ENCODE measurements around the gene SRGAP2C.
"Not testable (repeated sequence)": the region's sequence is repeated elsewhere in the genome, so short reads cannot be mapped to it uniquely, and the experiment has no call there.

SRGAP2C gene

GRCh38 chr1:121184290-121185127, at the start of gene SRGAP2C, which contains the start of gene FAM72B:
Gene SRGAP2C (plus strand): TSS chr1:121184975. CDS start chr1:121187447, 2,472 bp downstream.
Gene FAM72B (minus strand): TSS chr1:121184340. CDS start chr1:121183489, 851 bp downstream.
- peak; percentile 86 for DNase-seq (ENCODE audit: low read depth)

GRCh38 chr1:121140393-121140792, 44.4 kb upstream of the SRGAP2C start:
- not testable (repeated sequence) for DNase-seq (ENCODE audit: low read depth)

- DNase-seq (ENCODE audit: low read depth) = not testable (repeated sequence)
Observed at GRCh38 chr1:121148489-121149190, 36.1 kb upstream of the SRGAP2C start.

DNA sequence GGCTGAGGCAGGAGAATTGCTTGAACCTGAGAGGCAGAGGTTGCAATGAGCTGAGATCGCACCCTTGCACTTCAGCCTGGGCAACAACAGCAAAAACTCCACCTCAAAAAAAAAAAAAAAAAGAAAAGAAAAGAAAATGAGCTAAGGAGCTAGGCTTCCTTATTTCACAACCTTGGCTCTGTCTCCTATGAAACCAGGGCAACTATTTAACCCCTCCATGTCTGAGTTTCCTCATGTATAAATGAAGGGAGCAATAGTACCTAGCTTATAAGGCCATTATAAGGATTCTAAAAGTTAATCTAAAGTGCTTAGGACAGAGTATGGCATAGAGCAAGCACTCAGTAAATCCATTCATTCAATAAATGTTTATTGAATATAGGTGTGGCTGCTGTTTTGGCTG, 33.5 kb upstream of the SRGAP2C start:
- DNase-seq (ENCODE audit: low read depth) = not testable (repeated sequence)

DNA sequence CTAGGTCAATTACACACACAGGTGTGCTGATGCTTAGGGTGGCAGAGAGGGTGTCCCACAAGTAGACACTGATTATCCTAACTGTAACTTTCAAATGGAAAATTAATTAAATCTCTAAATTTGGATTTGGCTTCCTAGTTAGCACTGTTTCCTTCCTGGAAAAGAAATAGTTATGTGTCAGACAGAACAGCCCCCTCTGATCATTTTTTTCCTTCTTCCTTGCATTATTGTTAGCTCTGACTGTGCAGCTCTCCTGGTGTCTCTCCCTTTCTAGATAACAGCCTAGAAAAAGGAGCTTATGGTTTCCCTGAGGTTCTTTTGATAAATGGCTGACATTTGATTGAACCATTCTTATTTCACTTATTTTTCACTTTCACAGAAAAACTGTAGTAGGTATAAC, 32.0 kb upstream of the SRGAP2C start:
- not testable (repeated sequence) for DNase-seq (ENCODE audit: low read depth)

GRCh38 chr1:121154811-121155210, 30.0 kb upstream of the SRGAP2C start:
- DNase-seq (ENCODE audit: low read depth) = not testable (repeated sequence)

GRCh38 chr1:121155671-121156358, 29.0 kb upstream of the SRGAP2C start:
- not testable (repeated sequence) for DNase-seq (ENCODE audit: low read depth)

DNA sequence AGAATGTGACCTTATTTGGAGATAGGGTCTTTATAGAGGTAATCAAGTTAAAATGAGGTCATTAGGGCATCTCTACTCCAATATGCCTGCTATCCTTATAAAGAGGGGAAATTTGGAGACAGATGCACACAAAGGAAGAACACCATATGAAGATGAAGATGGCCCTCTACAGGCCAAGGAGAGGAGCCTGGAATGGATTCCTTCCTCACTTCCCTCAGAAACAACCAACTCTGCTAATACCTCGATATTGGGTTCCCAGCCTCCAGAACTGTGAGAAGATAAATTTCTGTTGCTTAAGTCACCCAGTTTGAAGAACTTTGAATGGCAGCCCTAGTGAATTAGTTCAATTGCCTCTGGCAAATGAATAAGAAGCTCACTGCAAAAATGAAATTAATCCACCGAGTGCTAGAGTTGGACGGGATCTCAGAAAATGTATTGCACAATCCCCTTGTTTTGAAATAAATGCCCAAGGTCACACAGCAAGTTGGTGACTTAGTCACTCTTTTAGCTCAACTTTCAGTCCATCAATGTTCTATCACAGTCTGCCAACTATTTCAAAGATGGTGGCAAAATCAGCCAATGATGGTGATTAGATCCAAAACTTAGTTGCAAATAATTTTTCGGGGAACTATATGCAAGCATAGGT, 27.7 kb upstream of the SRGAP2C start:
- not testable (repeated sequence) for DNase-seq (ENCODE audit: low read depth)

- DNase-seq (ENCODE audit: low read depth) = not testable (repeated sequence)
Observed at GRCh38 chr1:121157609-121158008, 27.2 kb upstream of the SRGAP2C start.

GRCh38 chr1:121160118-121160517, 24.7 kb upstream of the SRGAP2C start:
- DNase-seq (ENCODE audit: low read depth) = not testable (repeated sequence)

DNA sequence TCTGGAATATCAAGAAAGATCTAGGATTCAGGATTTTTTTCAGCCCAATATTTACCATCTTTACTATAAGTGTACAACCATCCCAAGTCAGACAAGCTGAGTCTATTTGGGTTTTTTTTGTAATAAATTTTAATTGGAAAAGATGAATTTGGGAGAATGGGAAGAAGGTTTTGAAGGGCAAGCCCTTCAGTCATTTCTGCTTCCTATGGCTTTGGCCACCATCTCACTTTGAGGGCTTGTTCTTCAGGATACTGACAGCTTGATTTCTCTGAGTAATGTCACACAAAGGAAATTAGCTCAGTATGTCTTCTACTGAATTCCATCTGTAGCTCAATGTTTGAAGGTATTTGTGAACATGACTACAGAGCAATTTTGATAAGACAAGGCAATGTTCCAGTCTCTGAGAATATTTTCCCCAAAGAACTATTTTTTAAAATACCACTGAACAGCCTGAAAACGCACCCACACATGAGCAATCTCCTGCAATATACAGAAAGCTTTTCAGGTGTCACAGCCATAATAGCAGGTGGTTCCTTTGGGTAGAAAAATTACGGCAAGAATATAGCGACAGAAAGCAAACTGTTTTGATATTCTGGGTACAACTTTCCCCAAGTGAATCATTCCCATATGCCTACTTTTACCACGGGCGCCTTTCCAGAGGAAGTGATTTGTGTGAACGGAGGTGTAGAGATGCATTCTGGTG, 23.4 kb upstream of the SRGAP2C start:
- DNase-seq (ENCODE audit: low read depth) = not testable (repeated sequence)

- DNase-seq (ENCODE audit: low read depth) = not testable (repeated sequence)
Observed at GRCh38 chr1:121163850-121164757, 20.7 kb upstream of the SRGAP2C start.

DNA sequence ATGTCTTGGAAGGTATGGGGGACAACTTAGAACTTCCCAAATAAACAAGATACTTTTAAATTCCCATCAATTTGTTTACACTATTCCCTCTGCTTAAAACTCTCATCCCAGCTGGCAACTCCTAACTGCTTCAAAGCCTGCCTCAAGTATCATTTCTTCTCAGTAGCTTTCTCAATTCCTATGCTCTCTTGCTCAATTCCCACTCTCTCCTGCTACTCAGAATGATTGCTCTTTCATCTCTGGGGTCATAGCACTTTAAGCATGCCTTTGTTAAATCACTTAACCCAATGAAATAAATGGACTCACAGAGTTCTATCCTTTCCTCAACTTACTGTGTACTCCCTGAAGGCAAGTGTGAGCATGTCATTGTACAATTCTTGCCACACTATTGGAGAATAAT, 19.5 kb upstream of the SRGAP2C start:
- DNase-seq (ENCODE audit: low read depth) = not testable (repeated sequence)

DNA sequence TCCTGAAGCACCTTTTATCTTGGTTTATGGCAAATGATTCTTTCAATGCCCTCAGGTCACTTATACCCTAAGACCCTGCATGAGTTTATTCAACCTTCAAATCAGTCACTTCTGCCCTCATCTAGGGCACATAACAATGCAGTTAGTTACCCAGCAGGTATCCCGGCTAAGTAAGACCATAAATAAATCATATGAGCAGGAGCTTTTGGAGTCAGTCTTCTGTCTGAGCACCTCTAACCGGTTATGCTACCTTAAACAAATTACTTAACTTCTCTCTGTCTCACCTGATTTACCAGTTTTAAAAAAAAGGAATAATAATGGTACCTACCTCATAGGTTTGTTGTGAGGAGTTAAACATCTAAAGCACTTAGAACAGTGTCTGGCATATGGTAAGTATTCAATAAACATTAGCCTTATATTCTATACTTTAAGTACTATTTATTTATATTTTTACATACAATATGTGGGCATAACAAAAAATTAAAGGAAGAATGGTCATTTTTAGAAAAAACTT, 17.5 kb upstream of the SRGAP2C start:
- not testable (repeated sequence) for DNase-seq (ENCODE audit: low read depth)

GRCh38 chr1:121168152-121168668, 16.6 kb upstream of the SRGAP2C start:
- DNase-seq (ENCODE audit: low read depth) = not testable (repeated sequence)

DNA sequence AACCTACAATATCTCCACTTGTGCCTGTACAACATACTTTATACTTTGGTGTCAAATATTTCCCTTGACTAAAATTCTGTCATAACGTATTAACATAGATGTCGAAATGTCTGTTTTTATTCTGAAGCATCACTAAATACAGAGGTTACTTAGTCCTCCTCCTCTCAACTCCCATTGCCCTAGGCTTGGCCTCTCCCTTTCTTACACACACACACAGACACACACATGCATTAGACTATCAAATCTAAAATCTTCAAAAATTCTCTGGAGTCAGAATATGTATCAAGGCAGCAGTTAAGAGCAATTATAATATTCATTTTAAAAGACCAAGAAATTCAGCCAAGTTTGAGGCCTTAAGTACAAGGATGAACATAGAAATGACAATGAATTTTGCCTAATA, 8.1 kb upstream of the SRGAP2C start:
- not testable (repeated sequence) for DNase-seq (ENCODE audit: low read depth)

- DNase-seq (ENCODE audit: low read depth) = not testable (repeated sequence)
Observed at GRCh38 chr1:121178197-121178596, 6.6 kb upstream of the SRGAP2C start.

DNA sequence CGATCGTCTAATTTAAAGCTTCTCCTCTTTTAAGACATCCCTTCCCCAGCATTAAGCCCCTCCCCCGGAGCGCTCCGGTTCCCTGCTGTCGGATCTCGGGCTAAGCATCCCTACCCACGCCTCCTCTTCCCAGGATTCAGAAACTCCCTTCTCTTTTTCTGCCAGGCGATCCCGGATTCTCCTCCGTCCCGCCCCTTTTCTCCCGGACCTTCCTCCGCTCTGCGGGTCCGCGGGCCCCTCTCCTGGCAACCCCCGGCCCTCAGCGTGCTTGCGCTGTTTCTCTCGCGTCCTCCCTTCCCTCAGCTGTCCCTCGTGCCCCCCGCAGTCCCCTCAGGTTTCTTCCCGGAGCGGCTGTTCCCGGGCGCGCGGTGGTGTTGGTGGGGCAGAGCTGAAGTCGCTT, 908 bp upstream of the SRGAP2C start:
- DNase-seq (ENCODE audit: low read depth) = not testable (repeated sequence)

DNA sequence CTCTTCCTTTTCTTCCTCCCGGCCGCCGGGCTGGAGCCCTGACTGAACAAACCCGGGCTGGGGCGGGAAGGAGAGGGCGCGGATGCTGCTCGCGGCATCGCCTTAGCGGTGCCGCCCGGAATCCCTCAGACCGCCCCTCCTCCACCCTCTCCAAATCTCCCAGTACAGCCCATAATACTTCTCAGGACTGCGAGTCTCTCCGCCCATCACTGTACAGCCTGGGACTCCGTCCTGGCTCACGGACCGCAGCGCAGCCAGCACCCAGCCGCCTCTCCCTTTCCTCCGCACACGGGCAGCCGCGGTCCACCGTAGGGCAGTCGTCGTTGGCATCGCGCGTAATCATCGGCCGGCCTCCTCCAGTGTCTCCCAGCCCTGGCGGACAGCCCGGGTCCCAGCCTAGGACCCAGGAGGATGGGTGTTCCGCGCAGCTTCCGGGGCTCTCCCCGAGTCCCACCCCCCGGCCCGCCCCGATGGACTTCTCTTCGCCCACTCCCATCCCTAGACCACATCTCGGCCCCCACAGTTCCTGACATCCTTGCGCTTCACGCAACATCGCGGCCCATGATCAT, 449 bp downstream of the SRGAP2C start:
- not testable (repeated sequence) for DNase-seq (ENCODE audit: low read depth)

All from activated T-cell treated with anti-CD3 and anti-CD28 coated beads for 24 hours (primary cell).